Ishikawa (cell line): Measurements from ENCODE around the gene SUPT7L.

ENCODE experiments used
- CEBPB ChIP-seq: IDR thresholded peaks from 2 replicates; pipeline ENCODE4 v1.6.1; 2012
- CREB1 ChIP-seq: IDR thresholded peaks from 2 replicates; pipeline ENCODE4 v1.6.1; 2012; ENCODE audit warnings: low read depth
- EGR1 ChIP-seq: IDR thresholded peaks from 2 replicates; pipeline ENCODE4 v1.6.1; 2012
- EP300 ChIP-seq: IDR thresholded peaks from 2 replicates; pipeline ENCODE4 v1.6.1; 2012; ENCODE audit warnings: borderline replicate concordance
- FOXM1 ChIP-seq: IDR thresholded peaks from 2 replicates; pipeline ENCODE4 v1.6.1; 2012; ENCODE audit warnings: low read depth, borderline replicate concordance
- MAX ChIP-seq: IDR thresholded peaks from 2 replicates; pipeline ENCODE4 v1.6.1; 2012
- NFIC ChIP-seq: IDR thresholded peaks from 2 replicates; pipeline ENCODE4 v1.6.1; 2012
- RAD21 ChIP-seq: IDR thresholded peaks from 2 replicates; pipeline ENCODE4 v1.6.1; 2012; ENCODE audit warnings: low read depth
- TAF1 ChIP-seq: IDR thresholded peaks from 2 replicates; pipeline ENCODE4 v1.6.1; 2012; ENCODE audit warnings: low read depth, mild to moderate bottlenecking
- TCF12 ChIP-seq: IDR thresholded peaks from 2 replicates; pipeline ENCODE4 v1.6.1; 2012; ENCODE audit warnings: low read depth
- TEAD4 ChIP-seq: IDR thresholded peaks from 2 replicates; pipeline ENCODE4 v1.6.1; 2012
- USF1 ChIP-seq: IDR thresholded peaks from 2 replicates; pipeline ENCODE4 v1.6.1; 2012
- YY1 ChIP-seq: IDR thresholded peaks from 2 replicates; pipeline ENCODE4 v1.6.1; 2012; ENCODE audit warnings: low read depth
- ZBTB7A ChIP-seq: IDR thresholded peaks from 2 replicates; pipeline ENCODE4 v1.6.1; 2012; ENCODE audit warnings: low read depth
- TF ChIP-seq, protein P1 (sequence below): IDR thresholded peaks from 2 replicates; pipeline ENCODE4 v1.6.1; 2012; ENCODE audit warnings: low read depth, mild to moderate bottlenecking

The SUPT7L gene

GRCh38 chr2:27621524-27621923, 41.9 kb downstream of the SUPT7L start:
- TF ChIP-seq CREB1: no peak
- TF ChIP-seq, protein P1, sequence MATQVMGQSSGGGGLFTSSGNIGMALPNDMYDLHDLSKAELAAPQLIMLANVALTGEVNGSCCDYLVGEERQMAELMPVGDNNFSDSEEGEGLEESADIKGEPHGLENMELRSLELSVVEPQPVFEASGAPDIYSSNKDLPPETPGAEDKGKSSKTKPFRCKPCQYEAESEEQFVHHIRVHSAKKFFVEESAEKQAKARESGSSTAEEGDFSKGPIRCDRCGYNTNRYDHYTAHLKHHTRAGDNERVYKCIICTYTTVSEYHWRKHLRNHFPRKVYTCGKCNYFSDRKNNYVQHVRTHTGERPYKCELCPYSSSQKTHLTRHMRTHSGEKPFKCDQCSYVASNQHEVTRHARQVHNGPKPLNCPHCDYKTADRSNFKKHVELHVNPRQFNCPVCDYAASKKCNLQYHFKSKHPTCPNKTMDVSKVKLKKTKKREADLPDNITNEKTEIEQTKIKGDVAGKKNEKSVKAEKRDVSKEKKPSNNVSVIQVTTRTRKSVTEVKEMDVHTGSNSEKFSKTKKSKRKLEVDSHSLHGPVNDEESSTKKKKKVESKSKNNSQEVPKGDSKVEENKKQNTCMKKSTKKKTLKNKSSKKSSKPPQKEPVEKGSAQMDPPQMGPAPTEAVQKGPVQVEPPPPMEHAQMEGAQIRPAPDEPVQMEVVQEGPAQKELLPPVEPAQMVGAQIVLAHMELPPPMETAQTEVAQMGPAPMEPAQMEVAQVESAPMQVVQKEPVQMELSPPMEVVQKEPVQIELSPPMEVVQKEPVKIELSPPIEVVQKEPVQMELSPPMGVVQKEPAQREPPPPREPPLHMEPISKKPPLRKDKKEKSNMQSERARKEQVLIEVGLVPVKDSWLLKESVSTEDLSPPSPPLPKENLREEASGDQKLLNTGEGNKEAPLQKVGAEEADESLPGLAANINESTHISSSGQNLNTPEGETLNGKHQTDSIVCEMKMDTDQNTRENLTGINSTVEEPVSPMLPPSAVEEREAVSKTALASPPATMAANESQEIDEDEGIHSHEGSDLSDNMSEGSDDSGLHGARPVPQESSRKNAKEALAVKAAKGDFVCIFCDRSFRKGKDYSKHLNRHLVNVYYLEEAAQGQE: no peak
- no peak for TF ChIP-seq FOXM1

GRCh38 chr2:27615316-27615715, 48.1 kb downstream of the SUPT7L start:
- TF ChIP-seq EGR1 (no peak), USF1 (no peak), TAF1 (no peak), ZBTB7A (no peak), RAD21 (no peak), TCF12 (no peak)

DNA sequence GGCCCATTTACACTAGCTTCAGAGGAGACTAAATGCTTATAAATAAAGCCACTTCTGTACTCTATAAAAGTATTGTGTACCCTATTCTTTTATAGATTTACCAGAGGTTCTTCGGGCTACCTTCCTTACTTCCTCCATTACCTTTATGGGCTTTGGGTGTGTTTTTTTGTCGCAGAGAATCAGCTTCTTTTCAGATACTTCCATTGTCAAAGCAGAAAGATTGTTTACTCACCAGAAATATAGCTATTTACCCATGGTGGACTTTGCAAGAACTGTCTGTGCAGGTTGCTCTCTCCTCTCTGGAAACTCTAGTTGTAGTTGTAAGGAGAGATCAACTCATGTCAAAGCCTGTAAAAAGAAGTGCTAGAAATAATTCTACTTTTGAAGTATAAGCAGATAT, 49.4 kb downstream of the SUPT7L start:
- TF ChIP-seq CEBPB (no peak), EP300 (no peak), YY1 (no peak), MAX (no peak), TEAD4 (no peak), NFIC (no peak)

GRCh38 chr2:27606611-27607010, 56.8 kb downstream of the SUPT7L start:
- TF ChIP-seq TCF12 (no peak), NFIC (no peak), EP300 (no peak), USF1 (no peak), RAD21 (no peak)
